GM12878 (cell line): ENCODE data around the gene SHISA7. TPM values are rescaled to one million over a fixed set of nuclear protein-coding genes. Genes with fewer than 3 reads are reported as not detected.

Experiments used
- ATAC-seq: fragments of 200-7000 bp; cut with Tn5 transposase; 3 replicates; pipeline ENCODE4 v1.9.1; 2020; ENCODE audit warnings: mild to moderate bottlenecking, moderate library complexity
- BruUV-seq: library from RNA; stranded (reverse); fragments of 400-500 nt; replicated peaks from 2 replicates; lab custom pipeline; 2021; lab: Mats Ljungman, UMichigan
- CTCF ChIA-PET: fragments of 300-600 bp; sonication (Branson Sonifier 250); formaldehyde crosslinking; extraction: SDS; loops from one replicate; lab custom pipeline; 2021; ENCODE audit warnings: inconsistent platforms; lab: Yijun Ruan, JAX
- POLR2A ChIA-PET: fragments of 350-600 bp; formaldehyde crosslinking; extraction: SDS; loops from one replicate; lab custom pipeline; 2021; ENCODE audit warnings: inconsistent platforms; lab: Charles Lee
- RAD21 ChIA-PET: fragments of 300-600 bp; sonication (Branson Sonifier 250); formaldehyde crosslinking; loops from one replicate; lab custom pipeline; 2023; ENCODE audit warnings: antibody characterized with exemption; ENCODE audit not compliant: unreplicated experiment; lab: Charles Lee
- SMC1A ChIA-PET: fragments of 300-600 bp; sonication (Branson Sonifier 250); formaldehyde crosslinking; loops from one replicate; lab custom pipeline; 2023; ENCODE audit not compliant: unreplicated experiment, uncharacterized antibody; lab: Charles Lee
- DNase-seq: peaks from one replicate; pipeline ENCODE4 v3.0.0-alpha.2; 2011; ENCODE audit warnings: low read depth, low spot score
- FAIRE-seq: peaks from 3 replicates; lab custom pipeline; 2011; peaks lifted over from hg19 to GRCh38; lab: Jason Lieb, UNC
- H2AFZ ChIP-seq: 2 replicates; pipeline ENCODE4 v1.6.0; 2011; ENCODE audit warnings: low read depth, low read length, control low read depth; ENCODE audit not compliant: control insufficient read depth
- H3K27ac ChIP-seq: 2 replicates; pipeline ENCODE4 v1.5.1; 2011; ENCODE audit warnings: control low read depth; ENCODE audit not compliant: control insufficient read depth, insufficient read depth
- H3K27me3 ChIP-seq, 2 experiments: replicated peaks in 1 of 2; 2 replicates each; pipeline versions ENCODE4 v1.6.0 to v1.6.1; 2011; ENCODE audit warnings: low read length in 1 of 2; ENCODE audit not compliant: control insufficient read depth in 2 of 2, insufficient read depth in 2 of 2
- H3K36me3 ChIP-seq, 2 experiments: 2 replicates each; pipeline ENCODE4 v1.5.1; 2011; ENCODE audit warnings: low read length in 1 of 2; ENCODE audit not compliant: control insufficient read depth in 2 of 2, insufficient read depth in 2 of 2
- H3K4me1 ChIP-seq: 2 replicates; pipeline ENCODE4 v1.6.1; 2011; ENCODE audit warnings: mild to moderate bottlenecking, low read length, moderate library complexity, mixed read lengths; ENCODE audit not compliant: control insufficient read depth, insufficient read depth
- H3K4me2 ChIP-seq: 2 replicates; pipeline ENCODE4 v1.6.0; 2011; ENCODE audit warnings: control low read depth; ENCODE audit not compliant: control insufficient read depth, insufficient read depth
- H3K4me3 ChIP-seq: fragments of 200-600 bp; sonication (generic); 2 replicates; pipeline ENCODE4 v1.5.1; 2016
- H3K79me2 ChIP-seq: 2 replicates; pipeline ENCODE4 v1.6.0; 2011; ENCODE audit warnings: low read length; ENCODE audit not compliant: control insufficient read depth, insufficient read depth
- H3K9ac ChIP-seq: 2 replicates; pipeline ENCODE4 v1.8.0; 2011; ENCODE audit warnings: low read length, control low read depth, mixed read lengths; ENCODE audit not compliant: control insufficient read depth, insufficient read depth
- H3K9me3 ChIP-seq: replicated peaks from 3 replicates; pipeline ENCODE4 v1.5.1; 2011; ENCODE audit warnings: mild to moderate bottlenecking, low read length; ENCODE audit not compliant: control insufficient read depth, insufficient read depth
- H4K20me1 ChIP-seq: 2 replicates; pipeline ENCODE4 v1.6.0; 2011; ENCODE audit not compliant: control insufficient read depth, insufficient read depth
- DPF2 ChIP-seq: fragments of 450-650 bp; IDR thresholded peaks from 2 replicates; pipeline ENCODE4 v1.6.1; 2017; ENCODE audit warnings: mild to moderate bottlenecking
- PAX8 ChIP-seq: fragments of 450-650 bp; IDR thresholded peaks from 2 replicates; pipeline ENCODE4 v1.6.1; 2017; ENCODE audit warnings: mild to moderate bottlenecking, moderate library complexity
- RBBP5 ChIP-seq: fragments of 200-600 bp; sonication (generic); conservative IDR thresholded peaks from 2 replicates; pipeline ENCODE4 v1.6.1; 2016
- RELA ChIP-seq: fragments of 450-650 bp; IDR thresholded peaks from 2 replicates; pipeline ENCODE4 v1.8.0; 2014; ENCODE audit warnings: borderline replicate concordance; ENCODE audit not compliant: partially characterized antibody
- ZNF217 ChIP-seq: fragments of 450-650 bp; IDR thresholded peaks from 2 replicates; pipeline ENCODE4 v1.6.1; 2017; ENCODE audit warnings: antibody characterized with exemption, mild to moderate bottlenecking
- WGBS: methylation state at CpG from one replicate; pipeline ENCODE4 v1.1.6; 2016; ENCODE audit warnings: low lambda C conversion rate; ENCODE audit not compliant: insufficient replicate concordance, insufficient coverage; ENCODE audit errors: missing lambda C conversion rate; 5-methylcytosine and 5-hydroxymethylcytosine counted together
- in situ Hi-C: fragments of 300-500 bp; cut with MboI; formaldehyde crosslinking; loops from 9 replicates; pipeline ENCODE4 v1.14.3; 2018; ENCODE audit warnings: mixed read lengths
- intact Hi-C: fragments of 100-400 bp; cut with micrococcal nuclease; formaldehyde crosslinking; loops from one replicate; pipeline ENCODE4 v1.14.2; 2022; ENCODE audit not compliant: unreplicated experiment
- polyA plus RNA-seq, 11 experiments: library from polyadenylated mRNA; depleted of rRNA in 4 of 11; unstranded in 6 of 11; stranded (reverse) in 5 of 11; fragments of >200 nt; fragmentation: Nextera tagmentation in 4 of 11; fragmentation: Illumina TruSeq in 1 of 11; extraction: Ambion mirVana in 4 of 11; extraction: Trizol in 1 of 11; gene quantifications; 1 replicate in 1 of 11; 2 replicates in 10 of 11; pipeline versions ENCODE4 v1.2.1 to v1.2.3, GENCODE V29; 2011 to 2016; ENCODE audit warnings: inconsistent platforms in 2 of 11, missing spikeins in 2 of 11, low read depth in 1 of 11
- total RNA-seq, 4 experiments: library from RNA; depleted of rRNA in 3 of 4; stranded (reverse); fragments of >200 nt in 3 of 4; fragmentation: Illumina TruSeq in 1 of 4; extraction: Trizol in 1 of 4; gene quantifications; 2 replicates each; pipeline versions ENCODE4 v1.2.1 to v1.2.3, GENCODE V29; 2013 to 2021
- TF ChIP-seq, protein P1 (sequence below): fragments of 450-650 bp; conservative IDR thresholded peaks from 2 replicates; pipeline ENCODE4 v1.6.1; 2017; ENCODE audit warnings: mild to moderate bottlenecking, moderate library complexity
- TF ChIP-seq, protein P2 (sequence below): IDR thresholded peaks from 2 replicates; pipeline ENCODE4 v1.6.1; 2012; ENCODE audit warnings: mild to moderate bottlenecking, low read depth, low read length
- TF ChIP-seq, protein P3 (sequence below): fragments of 450-650 bp; formaldehyde crosslinking; IDR thresholded peaks from 2 replicates; pipeline ENCODE4 v1.4.0; 2022; ENCODE audit warnings: mild to moderate bottlenecking, moderate library complexity
- TF ChIP-seq, protein P4 (sequence below): fragments of 450-650 bp; IDR thresholded peaks from 2 replicates; pipeline ENCODE4 v1.6.1; 2017; ENCODE audit warnings: borderline replicate concordance
- TF ChIP-seq, protein P5 (sequence below): fragments of 450-650 bp; IDR thresholded peaks from 2 replicates; pipeline ENCODE4 v1.6.1; 2017; ENCODE audit warnings: mild to moderate bottlenecking, moderate library complexity

SHISA7 gene
- total and polyA plus RNA-seq, 10 of the 15 experiments (the other 5 are each of a cell fraction or from before 2014, with no cell fraction given), result 0.03 TPM; not detected in 9

DNA sequence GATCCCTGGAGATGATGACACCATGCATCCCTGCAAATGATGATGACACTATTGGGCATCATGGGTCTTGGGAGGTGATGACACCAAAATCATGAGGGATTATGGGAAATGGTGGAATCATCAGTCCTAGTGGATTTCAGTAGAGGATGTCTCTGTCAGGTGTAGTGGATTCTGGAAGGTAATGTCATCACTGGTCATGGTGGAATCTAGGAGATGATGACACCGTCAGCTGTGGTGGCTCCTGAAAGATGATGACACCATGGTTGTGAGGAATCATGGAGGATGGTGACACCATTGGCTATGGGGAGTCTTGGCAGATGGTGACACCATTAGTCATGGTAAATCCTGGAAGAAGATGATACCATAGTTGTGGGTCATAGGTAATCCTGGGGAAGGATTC lies 11.9 kb downstream of the SHISA7 start:
- H3K4me2 ChIP-seq, result no peak overlapping the region
- RAD21 ChIA-PET, result no interaction called here
- POLR2A ChIA-PET, result no interaction called here
- FAIRE-seq (no peak), ATAC-seq (no peak), DNase-seq (no peak)
- no peaks in the 10 kb centered on the region; the same call in 1 of the 2 replicates for H3K4me1 ChIP-seq
- no peaks in the 10 kb centered on the region; the same call in 2 of the 3 replicates for H3K9me3 ChIP-seq
- no peak overlapping the region for H3K4me3 ChIP-seq
- SMC1A ChIA-PET, result no interaction called here
- H3K36me3 ChIP-seq, result no peaks in the 10 kb centered on the region
- 50% methylated on average over 1 of the region's 1 CpG for WGBS
- CTCF ChIA-PET, result no interaction called here
- H3K27ac ChIP-seq, result no peak overlapping the region
- no peaks in the 10 kb centered on the region for H4K20me1 ChIP-seq
- in situ Hi-C loops (no loop called here), intact Hi-C loops (no loop called here)
- no peak overlapping the region for H3K9ac ChIP-seq
- H3K79me2 ChIP-seq, result no peaks in the 10 kb centered on the region
- BruUV-seq, result no TSS peak
- H2AFZ ChIP-seq, result no peak overlapping the region
- H3K27me3 ChIP-seq, result no peaks in the 10 kb centered on the region
- no peak for TF ChIP-seq PAX8
- no peak for TF ChIP-seq DPF2
- TF ChIP-seq, protein P1, sequence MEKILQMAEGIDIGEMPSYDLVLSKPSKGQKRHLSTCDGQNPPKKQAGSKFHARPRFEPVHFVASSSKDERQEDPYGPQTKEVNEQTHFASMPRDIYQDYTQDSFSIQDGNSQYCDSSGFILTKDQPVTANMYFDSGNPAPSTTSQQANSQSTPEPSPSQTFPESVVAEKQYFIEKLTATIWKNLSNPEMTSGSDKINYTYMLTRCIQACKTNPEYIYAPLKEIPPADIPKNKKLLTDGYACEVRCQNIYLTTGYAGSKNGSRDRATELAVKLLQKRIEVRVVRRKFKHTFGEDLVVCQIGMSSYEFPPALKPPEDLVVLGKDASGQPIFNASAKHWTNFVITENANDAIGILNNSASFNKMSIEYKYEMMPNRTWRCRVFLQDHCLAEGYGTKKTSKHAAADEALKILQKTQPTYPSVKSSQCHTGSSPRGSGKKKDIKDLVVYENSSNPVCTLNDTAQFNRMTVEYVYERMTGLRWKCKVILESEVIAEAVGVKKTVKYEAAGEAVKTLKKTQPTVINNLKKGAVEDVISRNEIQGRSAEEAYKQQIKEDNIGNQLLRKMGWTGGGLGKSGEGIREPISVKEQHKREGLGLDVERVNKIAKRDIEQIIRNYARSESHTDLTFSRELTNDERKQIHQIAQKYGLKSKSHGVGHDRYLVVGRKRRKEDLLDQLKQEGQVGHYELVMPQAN, result no peak
- TF ChIP-seq, protein P2, sequence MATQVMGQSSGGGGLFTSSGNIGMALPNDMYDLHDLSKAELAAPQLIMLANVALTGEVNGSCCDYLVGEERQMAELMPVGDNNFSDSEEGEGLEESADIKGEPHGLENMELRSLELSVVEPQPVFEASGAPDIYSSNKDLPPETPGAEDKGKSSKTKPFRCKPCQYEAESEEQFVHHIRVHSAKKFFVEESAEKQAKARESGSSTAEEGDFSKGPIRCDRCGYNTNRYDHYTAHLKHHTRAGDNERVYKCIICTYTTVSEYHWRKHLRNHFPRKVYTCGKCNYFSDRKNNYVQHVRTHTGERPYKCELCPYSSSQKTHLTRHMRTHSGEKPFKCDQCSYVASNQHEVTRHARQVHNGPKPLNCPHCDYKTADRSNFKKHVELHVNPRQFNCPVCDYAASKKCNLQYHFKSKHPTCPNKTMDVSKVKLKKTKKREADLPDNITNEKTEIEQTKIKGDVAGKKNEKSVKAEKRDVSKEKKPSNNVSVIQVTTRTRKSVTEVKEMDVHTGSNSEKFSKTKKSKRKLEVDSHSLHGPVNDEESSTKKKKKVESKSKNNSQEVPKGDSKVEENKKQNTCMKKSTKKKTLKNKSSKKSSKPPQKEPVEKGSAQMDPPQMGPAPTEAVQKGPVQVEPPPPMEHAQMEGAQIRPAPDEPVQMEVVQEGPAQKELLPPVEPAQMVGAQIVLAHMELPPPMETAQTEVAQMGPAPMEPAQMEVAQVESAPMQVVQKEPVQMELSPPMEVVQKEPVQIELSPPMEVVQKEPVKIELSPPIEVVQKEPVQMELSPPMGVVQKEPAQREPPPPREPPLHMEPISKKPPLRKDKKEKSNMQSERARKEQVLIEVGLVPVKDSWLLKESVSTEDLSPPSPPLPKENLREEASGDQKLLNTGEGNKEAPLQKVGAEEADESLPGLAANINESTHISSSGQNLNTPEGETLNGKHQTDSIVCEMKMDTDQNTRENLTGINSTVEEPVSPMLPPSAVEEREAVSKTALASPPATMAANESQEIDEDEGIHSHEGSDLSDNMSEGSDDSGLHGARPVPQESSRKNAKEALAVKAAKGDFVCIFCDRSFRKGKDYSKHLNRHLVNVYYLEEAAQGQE, result no peak
- TF ChIP-seq, protein P3, sequence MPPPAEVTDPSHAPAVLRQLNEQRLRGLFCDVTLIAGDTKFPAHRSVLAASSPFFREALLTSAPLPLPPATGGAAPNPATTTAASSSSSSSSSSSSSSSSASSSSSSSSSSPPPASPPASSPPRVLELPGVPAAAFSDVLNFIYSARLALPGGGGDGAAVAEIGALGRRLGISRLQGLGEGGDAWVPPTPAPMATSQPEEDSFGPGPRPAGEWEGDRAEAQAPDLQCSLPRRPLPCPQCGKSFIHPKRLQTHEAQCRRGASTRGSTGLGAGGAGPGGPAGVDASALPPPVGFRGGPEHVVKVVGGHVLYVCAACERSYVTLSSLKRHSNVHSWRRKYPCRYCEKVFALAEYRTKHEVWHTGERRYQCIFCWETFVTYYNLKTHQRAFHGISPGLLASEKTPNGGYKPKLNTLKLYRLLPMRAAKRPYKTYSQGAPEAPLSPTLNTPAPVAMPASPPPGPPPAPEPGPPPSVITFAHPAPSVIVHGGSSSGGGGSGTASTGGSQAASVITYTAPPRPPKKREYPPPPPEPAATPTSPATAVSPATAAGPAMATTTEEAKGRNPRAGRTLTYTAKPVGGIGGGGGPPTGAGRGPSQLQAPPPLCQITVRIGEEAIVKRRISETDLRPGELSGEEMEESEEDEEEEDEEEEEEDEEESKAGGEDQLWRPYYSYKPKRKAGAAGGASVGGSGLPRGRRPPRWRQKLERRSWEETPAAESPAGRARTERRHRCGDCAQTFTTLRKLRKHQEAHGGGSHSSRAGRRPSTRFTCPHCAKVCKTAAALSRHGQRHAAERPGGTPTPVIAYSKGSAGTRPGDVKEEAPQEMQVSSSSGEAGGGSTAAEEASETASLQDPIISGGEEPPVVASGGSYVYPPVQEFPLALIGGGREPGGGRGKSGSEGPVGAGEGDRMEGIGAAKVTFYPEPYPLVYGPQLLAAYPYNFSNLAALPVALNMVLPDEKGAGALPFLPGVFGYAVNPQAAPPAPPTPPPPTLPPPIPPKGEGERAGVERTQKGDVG (CRISPR knock-in tag), result no peak
- TF ChIP-seq, protein P4, sequence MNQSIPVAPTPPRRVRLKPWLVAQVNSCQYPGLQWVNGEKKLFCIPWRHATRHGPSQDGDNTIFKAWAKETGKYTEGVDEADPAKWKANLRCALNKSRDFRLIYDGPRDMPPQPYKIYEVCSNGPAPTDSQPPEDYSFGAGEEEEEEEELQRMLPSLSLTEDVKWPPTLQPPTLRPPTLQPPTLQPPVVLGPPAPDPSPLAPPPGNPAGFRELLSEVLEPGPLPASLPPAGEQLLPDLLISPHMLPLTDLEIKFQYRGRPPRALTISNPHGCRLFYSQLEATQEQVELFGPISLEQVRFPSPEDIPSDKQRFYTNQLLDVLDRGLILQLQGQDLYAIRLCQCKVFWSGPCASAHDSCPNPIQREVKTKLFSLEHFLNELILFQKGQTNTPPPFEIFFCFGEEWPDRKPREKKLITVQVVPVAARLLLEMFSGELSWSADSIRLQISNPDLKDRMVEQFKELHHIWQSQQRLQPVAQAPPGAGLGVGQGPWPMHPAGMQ, result no peak
- TF ChIP-seq RBBP5, result no peak
- no peak for TF ChIP-seq ZNF217
- no peak for TF ChIP-seq RELA
- TF ChIP-seq, protein P5, sequence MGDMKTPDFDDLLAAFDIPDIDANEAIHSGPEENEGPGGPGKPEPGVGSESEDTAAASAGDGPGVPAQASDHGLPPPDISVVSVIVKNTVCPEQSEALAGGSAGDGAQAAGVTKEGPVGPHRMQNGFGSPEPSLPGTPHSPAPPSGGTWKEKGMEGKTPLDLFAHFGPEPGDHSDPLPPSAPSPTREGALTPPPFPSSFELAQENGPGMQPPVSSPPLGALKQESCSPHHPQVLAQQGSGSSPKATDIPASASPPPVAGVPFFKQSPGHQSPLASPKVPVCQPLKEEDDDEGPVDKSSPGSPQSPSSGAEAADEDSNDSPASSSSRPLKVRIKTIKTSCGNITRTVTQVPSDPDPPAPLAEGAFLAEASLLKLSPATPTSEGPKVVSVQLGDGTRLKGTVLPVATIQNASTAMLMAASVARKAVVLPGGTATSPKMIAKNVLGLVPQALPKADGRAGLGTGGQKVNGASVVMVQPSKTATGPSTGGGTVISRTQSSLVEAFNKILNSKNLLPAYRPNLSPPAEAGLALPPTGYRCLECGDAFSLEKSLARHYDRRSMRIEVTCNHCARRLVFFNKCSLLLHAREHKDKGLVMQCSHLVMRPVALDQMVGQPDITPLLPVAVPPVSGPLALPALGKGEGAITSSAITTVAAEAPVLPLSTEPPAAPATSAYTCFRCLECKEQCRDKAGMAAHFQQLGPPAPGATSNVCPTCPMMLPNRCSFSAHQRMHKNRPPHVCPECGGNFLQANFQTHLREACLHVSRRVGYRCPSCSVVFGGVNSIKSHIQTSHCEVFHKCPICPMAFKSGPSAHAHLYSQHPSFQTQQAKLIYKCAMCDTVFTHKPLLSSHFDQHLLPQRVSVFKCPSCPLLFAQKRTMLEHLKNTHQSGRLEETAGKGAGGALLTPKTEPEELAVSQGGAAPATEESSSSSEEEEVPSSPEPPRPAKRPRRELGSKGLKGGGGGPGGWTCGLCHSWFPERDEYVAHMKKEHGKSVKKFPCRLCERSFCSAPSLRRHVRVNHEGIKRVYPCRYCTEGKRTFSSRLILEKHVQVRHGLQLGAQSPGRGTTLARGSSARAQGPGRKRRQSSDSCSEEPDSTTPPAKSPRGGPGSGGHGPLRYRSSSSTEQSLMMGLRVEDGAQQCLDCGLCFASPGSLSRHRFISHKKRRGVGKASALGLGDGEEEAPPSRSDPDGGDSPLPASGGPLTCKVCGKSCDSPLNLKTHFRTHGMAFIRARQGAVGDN, result no peak
